ENCODE data around the gene KRT36.

The KRT36 gene

DNA sequence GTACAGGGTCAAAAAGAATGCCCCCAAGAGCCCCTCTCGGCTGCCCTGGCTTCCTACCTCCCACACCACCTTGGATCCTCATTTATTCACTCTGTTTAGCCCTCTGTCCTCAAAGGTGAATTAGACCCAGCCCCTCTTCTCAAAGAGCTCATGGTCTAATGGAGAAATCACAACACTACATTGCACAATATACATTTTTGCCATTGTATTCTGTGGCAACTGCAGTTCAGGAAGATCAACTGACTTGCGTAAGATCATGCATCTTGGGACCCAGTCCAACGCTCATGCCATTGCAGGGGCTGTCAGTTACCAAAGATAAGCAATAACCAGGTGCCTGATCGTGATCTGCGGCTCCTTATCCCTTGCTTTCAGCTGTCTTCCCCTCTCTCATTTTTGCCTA is 50.3 kb downstream of the KRT36 start:
- DNase-seq (ENCODE audit: low spot score) = no peak

DNA sequence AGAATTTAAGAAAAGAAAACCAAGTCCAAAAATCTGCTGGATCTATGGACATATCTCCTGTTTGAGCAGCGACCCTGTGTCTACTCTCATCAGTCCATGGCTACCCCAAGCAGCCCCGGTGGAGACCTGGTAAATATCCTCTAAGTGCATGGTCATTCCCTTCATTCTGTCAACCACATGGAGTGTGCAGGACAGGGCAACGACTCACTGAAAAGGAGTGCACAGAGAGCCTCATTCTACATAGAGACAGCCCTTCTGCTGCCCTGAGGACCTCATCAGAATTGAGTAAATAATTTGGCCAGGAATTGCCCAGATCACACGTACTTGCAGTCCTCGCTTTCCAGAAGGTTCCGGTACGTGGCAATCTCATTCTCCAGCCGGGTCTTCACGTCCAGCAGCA is 51.9 kb downstream of the KRT36 start:
- DNase-seq (ENCODE audit: low spot score) = no peak

DNA sequence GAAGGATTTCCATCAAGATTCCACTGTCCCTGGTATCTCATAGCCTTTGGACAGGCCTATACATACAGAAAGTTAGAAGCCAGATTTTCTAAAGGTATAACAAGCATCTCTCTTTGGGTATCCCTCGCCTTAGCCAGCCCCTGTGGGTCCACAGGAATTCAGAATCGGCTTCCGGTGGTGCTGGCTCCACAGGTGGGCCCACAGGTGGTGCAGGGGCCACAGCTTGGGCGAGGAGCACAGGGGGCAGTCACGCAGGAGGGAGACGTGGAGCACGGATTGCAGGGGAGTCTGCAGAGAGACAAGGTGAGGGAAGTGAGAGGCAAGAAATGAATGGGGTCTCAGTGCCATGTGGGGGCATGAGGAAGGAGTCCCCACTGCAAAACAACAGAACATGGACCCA is 52.5 kb downstream of the KRT36 start:
- DNase-seq (ENCODE audit: low spot score) = no peak

Data from hepatic stellate cell (primary cell).